PC-3 (cell line): ENCODE results near the gene SHF. TPM values are rescaled to one million over a fixed set of nuclear protein-coding genes. Genes with fewer than 3 reads are reported as not detected.

Experiments
- ATAC-seq: fragments of 200-7000 bp; cut with Tn5 transposase; 2 replicates; pipeline ENCODE4 v1.9.1; 2020; ENCODE audit warnings: mild to moderate bottlenecking, moderate library complexity
- BruUV-seq: library from RNA; stranded (reverse); fragments of 400-500 nt; replicated peaks from 2 replicates; lab custom pipeline; 2021; lab: Mats Ljungman, UMichigan
- CTCF ChIA-PET: fragments of 300-600 bp; sonication (Branson Sonifier 250); formaldehyde crosslinking; loops from one replicate; lab custom pipeline; 2022; ENCODE audit warnings: antibody characterized with exemption; lab: Charles Lee
- POLR2A ChIA-PET: fragments of 300-600 bp; sonication (Branson Sonifier 250); formaldehyde crosslinking; loops from one replicate; lab custom pipeline; 2022; ENCODE audit warnings: antibody characterized with exemption; ENCODE audit not compliant: unreplicated experiment; lab: Charles Lee
- DNase-seq: peaks from one replicate; pipeline ENCODE4 v3.0.0-alpha.2; 2015
- H2AFZ ChIP-seq: fragments of 300-600 bp; sonication (generic); 2 replicates; pipeline ENCODE4 v1.6.0; 2016; ENCODE audit warnings: antibody characterized with exemption, low read length
- H3F3A ChIP-seq: fragments of 300-600 bp; sonication (generic); one replicate; pipeline ENCODE4 v1.6.0; 2017; ENCODE audit warnings: antibody characterized with exemption, low read length, control low read depth, mild to moderate bottlenecking; ENCODE audit not compliant: unreplicated experiment
- H3K27ac ChIP-seq: fragments of 300-600 bp; sonication (generic); 2 replicates; pipeline ENCODE4 v1.5.1; 2016; ENCODE audit warnings: mild to moderate bottlenecking, low read length
- H3K27me3 ChIP-seq: fragments of 300-600 bp; sonication (generic); 2 replicates; pipeline ENCODE4 v1.6.1; 2016; ENCODE audit warnings: low read length, mixed read lengths
- H3K36me3 ChIP-seq: fragments of 300-600 bp; sonication (generic); 2 replicates; pipeline ENCODE4 v1.6.1; 2016; ENCODE audit warnings: low read depth, mixed run types, low read length, mixed read lengths
- H3K4me1 ChIP-seq: fragments of 300-600 bp; sonication (generic); 2 replicates; pipeline ENCODE4 v1.5.1; 2016; ENCODE audit warnings: low read length; ENCODE audit not compliant: insufficient read depth
- H3K4me2 ChIP-seq: fragments of 300-600 bp; sonication (generic); 2 replicates; pipeline ENCODE4 v1.6.0; 2016; ENCODE audit warnings: low read length
- H3K4me3 ChIP-seq: fragments of 300-600 bp; sonication (generic); 2 replicates; pipeline ENCODE4 v1.5.1; 2016; ENCODE audit warnings: mild to moderate bottlenecking, low read length, mixed read lengths
- H3K79me2 ChIP-seq: fragments of 300-600 bp; sonication (generic); 2 replicates; pipeline ENCODE4 v1.6.1; 2017; ENCODE audit warnings: low read length, mixed read lengths
- H3K9ac ChIP-seq: fragments of 300-600 bp; sonication (generic); 2 replicates; pipeline ENCODE4 v1.6.0; 2016; ENCODE audit warnings: mild to moderate bottlenecking, low read length
- H3K9me2 ChIP-seq: fragments of 300-600 bp; sonication (generic); replicated peaks from 2 replicates; pipeline ENCODE4 v1.6.1; 2016; ENCODE audit warnings: mixed run types, low read length, mixed read lengths
- H3K9me3 ChIP-seq: fragments of 300-600 bp; sonication (generic); 2 replicates; pipeline ENCODE4 v1.6.1; 2016; ENCODE audit warnings: low read length, mixed read lengths
- H4K20me1 ChIP-seq: fragments of 300-600 bp; sonication (generic); 2 replicates; pipeline ENCODE4 v1.6.1; 2016; ENCODE audit warnings: low read length, mixed read lengths
- CTCF ChIP-seq: fragments of 300-600 bp; sonication (generic); conservative IDR thresholded peaks from 2 replicates; pipeline ENCODE4 v1.5.1; 2017; ENCODE audit warnings: antibody characterized with exemption, low read depth, mild to moderate bottlenecking, low read length
- EZH2 ChIP-seq: fragments of 300-600 bp; sonication (generic); IDR thresholded peaks from one replicate; pipeline ENCODE4 v1.6.1; 2017; ENCODE audit warnings: antibody characterized with exemption, mild to moderate bottlenecking, low read length; ENCODE audit not compliant: unreplicated experiment
- EZH2phosphoT487 ChIP-seq: fragments of 300-600 bp; sonication (generic); IDR thresholded peaks from 2 replicates; pipeline ENCODE4 v1.6.1; 2018; ENCODE audit warnings: mild to moderate bottlenecking, antibody characterized with exemption, low read length, borderline replicate concordance
- intact Hi-C: fragments of 100-400 bp; cut with micrococcal nuclease; formaldehyde crosslinking; loops from 2 replicates; pipeline ENCODE4 v1.9.0; 2023
- total RNA-seq: library from RNA; depleted of rRNA; stranded (reverse); fragments of >200 nt; gene quantifications from 2 replicates; pipeline ENCODE4 v1.2.3, GENCODE V29; 2014

Gene SHF
- total RNA-seq, 1 experiment from 2014 or later: 1.2 TPM

- no peaks in the 10 kb centered on the region; the same call in 1 of the 2 replicates for H3K4me1 ChIP-seq
- ATAC-seq: no peak
- no peak overlapping the region for H3K4me2 ChIP-seq
- no peak overlapping the region for H3K27ac ChIP-seq
- H3F3A ChIP-seq: no peaks in the 10 kb centered on the region
- TF ChIP-seq EZH2phosphoT487 (no peak), CTCF (no peak), EZH2 (no peak)
- CTCF ChIA-PET: no interaction called here
- intact Hi-C loops: no loop called here
- H4K20me1 ChIP-seq: no peaks in the 10 kb centered on the region
- H3K27me3 ChIP-seq: no peaks in the 10 kb centered on the region
- H3K79me2 ChIP-seq: no peaks in the 10 kb centered on the region
- POLR2A ChIA-PET: no interaction called here
- no peak overlapping the region for H3K4me3 ChIP-seq
- BruUV-seq: no TSS peak
- no peaks in the 10 kb centered on the region for H3K36me3 ChIP-seq
- no peak overlapping the region for H2AFZ ChIP-seq
- no peaks in the 10 kb centered on the region for H3K9me3 ChIP-seq
- no peak overlapping the region for H3K9ac ChIP-seq
- no peaks in the 10 kb centered on the region for H3K9me2 ChIP-seq
- no peak for DNase-seq
These were observed 52.8 kb downstream of the SHF start for GRCh38 chr15:45134682-45135604.

GRCh38 chr15:45134046-45134445 lies 53.7 kb downstream of the SHF start:
- no peaks in the 10 kb centered on the region for H3K79me2 ChIP-seq
- H3K9me2 ChIP-seq: no peaks in the 10 kb centered on the region
- H3K9me3 ChIP-seq: no peaks in the 10 kb centered on the region
- no peak overlapping the region for H2AFZ ChIP-seq
- no peak overlapping the region for H3K4me2 ChIP-seq
- no peaks in the 10 kb centered on the region for H4K20me1 ChIP-seq
- ATAC-seq (no peak), DNase-seq (no peak)
- no TSS peak for BruUV-seq
- no peak overlapping the region for H3K9ac ChIP-seq
- no peak overlapping the region for H3K4me3 ChIP-seq
- H3K4me1 ChIP-seq: no peaks in the 10 kb centered on the region; the same call in 1 of the 2 replicates
- ChIA-PET CTCF (no interaction called here), POLR2A (no interaction called here)
- no peak for TF ChIP-seq CTCF
- TF ChIP-seq EZH2: no peak
- TF ChIP-seq EZH2phosphoT487: no peak
- H3K27me3 ChIP-seq: no peaks in the 10 kb centered on the region
- H3K27ac ChIP-seq: no peak overlapping the region
- intact Hi-C loops: no loop called here
- H3K36me3 ChIP-seq: no peaks in the 10 kb centered on the region
- H3F3A ChIP-seq: no peaks in the 10 kb centered on the region

- Histone ChIP-seq H3K4me1 (no peaks in the 10 kb centered on the region; the same call in 1 of the 2 replicates), H3K9me3 (no peaks in the 10 kb centered on the region), H3K27me3 (no peaks in the 10 kb centered on the region), H3K36me3 (no peaks in the 10 kb centered on the region), H3K9ac (no peak overlapping the region), H3K79me2 (no peaks in the 10 kb centered on the region), H2AFZ (no peak overlapping the region), H3F3A (no peaks in the 10 kb centered on the region), H3K4me2 (no peak overlapping the region), H3K4me3 (no peak overlapping the region), H3K27ac (no peak overlapping the region), H4K20me1 (no peaks in the 10 kb centered on the region), H3K9me2 (no peaks in the 10 kb centered on the region)
- intact Hi-C loops: no loop called here
- no TSS peak for BruUV-seq
- no peak for TF ChIP-seq CTCF
- no peak for TF ChIP-seq EZH2phosphoT487
- no peak for TF ChIP-seq EZH2
- ChIA-PET POLR2A (no interaction called here), CTCF (no interaction called here)
- DNase-seq: no peak
- ATAC-seq: no peak
These were observed 54.2 kb downstream of the SHF start for GRCh38 chr15:45133561-45133920.
